Motor neuron (in vitro differentiated cells): Measurements from ENCODE around the gene ANXA2R. TPM values are rescaled to one million over a fixed set of nuclear protein-coding genes. Genes with fewer than 3 reads are reported as not detected.
"Not testable (repeated sequence)": the region's sequence is repeated elsewhere in the genome, so short reads cannot be mapped to it uniquely, and the experiment has no call there.

Experiments
- ATAC-seq, 8 experiments: fragments of 200-7000 bp; cut with Tn5 transposase; replicated peaks in 6 of 8; 2 replicates each; pipeline ENCODE4 v1.8.0; 2021; ENCODE audit warnings: mild to moderate bottlenecking in 8 of 8, moderate library complexity in 8 of 8
- H3K27ac ChIP-seq, 2 donors: fragments of 250-450 bp; sonication (Bioruptor Pico); 2 replicates each; pipeline ENCODE4 v1.9.0; 2021; ENCODE audit warnings: antibody characterized with exemption in 2 of 2, mild to moderate bottlenecking in 2 of 2, moderate library complexity in 1 of 2
- H3K4me1 ChIP-seq, 2 donors: fragments of 250-450 bp; sonication (Bioruptor Pico); replicated peaks in 1 of 2; 2 replicates each; pipeline ENCODE4 v1.6.1; 2021; ENCODE audit warnings: antibody characterized with exemption in 2 of 2, mild to moderate bottlenecking in 2 of 2, moderate library complexity in 1 of 2
- H3K4me3 ChIP-seq, 5 donors: fragments of 250-450 bp; sonication (Bioruptor Pico); 2 replicates each; pipeline ENCODE4 v1.9.0; 2021; ENCODE audit warnings: antibody characterized with exemption in 5 of 5, mild to moderate bottlenecking in 5 of 5, moderate library complexity in 4 of 5
- WGBS, 10 experiments: fragments of 450-650 bp; shearing (Covaris generic); methylation state at CpG; one replicate each; pipeline ENCODE4 v1.0.0; 2022; 5-methylcytosine and 5-hydroxymethylcytosine counted together
- in situ Hi-C, 9 experiments: fragments of 400-800 bp; cut with MboI; loops; one replicate each; pipeline ENCODE4 v1.15.0; 2021; ENCODE audit warnings: low sequenced_read_pairs in 9 of 9, low pct_unique_long_range_greater_than_20kb in 2 of 9; ENCODE audit not compliant: unreplicated experiment in 9 of 9
- total RNA-seq, 8 experiments: library from RNA; unstranded; fragments of 300-600 nt; gene quantifications; 2 replicates each; pipeline versions ENCODE4 v1.2.3 to v1.2.4, GENCODE V29; 2022

Gene ANXA2R, protein sequence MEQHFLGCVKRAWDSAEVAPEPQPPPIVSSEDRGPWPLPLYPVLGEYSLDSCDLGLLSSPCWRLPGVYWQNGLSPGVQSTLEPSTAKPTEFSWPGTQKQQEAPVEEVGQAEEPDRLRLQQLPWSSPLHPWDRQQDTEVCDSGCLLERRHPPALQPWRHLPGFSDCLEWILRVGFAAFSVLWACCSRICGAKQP
- total RNA-seq, result 1 to 10 TPM in 4 of 8 experiments, under 1 TPM in 4; 0.11 to 5.4 (median 1.1) TPM

DNA sequence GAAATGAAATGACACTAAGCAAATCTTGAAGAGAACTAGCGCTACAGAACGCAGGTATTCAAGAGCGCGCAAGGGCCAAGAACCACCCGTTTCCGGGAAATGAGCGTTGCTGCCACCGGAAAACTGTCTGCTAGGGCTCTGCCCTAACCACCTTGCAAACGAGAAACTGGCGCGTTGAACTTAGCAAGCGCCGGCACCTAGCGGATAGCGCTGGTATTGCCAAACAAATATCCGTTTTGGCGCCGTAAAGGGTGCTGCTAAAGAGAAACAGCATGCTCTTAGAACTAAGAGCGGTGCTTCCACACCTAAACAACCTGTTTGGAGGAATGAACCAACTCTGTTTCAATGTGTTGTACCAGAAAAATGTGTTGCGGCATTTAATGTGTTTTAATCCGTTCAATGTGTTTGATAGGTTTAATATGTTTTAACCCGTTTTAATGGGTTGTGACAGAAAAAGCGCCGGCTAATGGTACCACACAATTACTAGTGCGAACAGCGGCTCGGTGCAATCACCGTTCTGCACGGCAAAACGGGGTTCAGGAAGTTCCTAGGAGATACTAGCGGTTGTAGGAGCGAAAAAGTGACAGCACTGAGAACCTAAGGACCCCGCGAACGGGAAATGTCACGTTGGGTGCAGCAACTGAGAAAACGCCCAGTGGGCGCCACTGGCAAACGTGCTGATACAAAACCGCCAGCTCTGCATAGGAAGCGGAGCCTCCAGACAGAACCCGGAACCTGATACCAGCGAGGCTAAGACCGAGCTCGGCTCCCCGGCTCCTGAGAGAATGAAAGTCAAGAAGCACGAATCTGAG is at the start of gene ANXA2R:
ANXA2R (minus strand) TSS at position 33 of the 812 bp plus-strand sequence. CDS start 273 bp downstream, outside the sequence.
- 0 to 15% (median 2%) methylated on average over 5 to 43 of the region's 47 CpGs for WGBS, 10 experiments
- in situ Hi-C loops, result loop anchor here in 1 of 9 experiments (25.0 kb wide), 1 partner anchor 128 kb away; no protein-coding TSS in a partner anchor
- Histone ChIP-seq H3K4me3 (peak within 1 kb of the TSS in 3 of 5 donors; percentile 5 to 50 (median 35)), H3K27ac (no peak within 1 kb of the TSS), H3K4me1 (peaks cover 0 to 3% of the 10 kb centered on the region in 2 donors)
- ATAC-seq, result peak; percentile 39 to 67 (median 56)

DNA sequence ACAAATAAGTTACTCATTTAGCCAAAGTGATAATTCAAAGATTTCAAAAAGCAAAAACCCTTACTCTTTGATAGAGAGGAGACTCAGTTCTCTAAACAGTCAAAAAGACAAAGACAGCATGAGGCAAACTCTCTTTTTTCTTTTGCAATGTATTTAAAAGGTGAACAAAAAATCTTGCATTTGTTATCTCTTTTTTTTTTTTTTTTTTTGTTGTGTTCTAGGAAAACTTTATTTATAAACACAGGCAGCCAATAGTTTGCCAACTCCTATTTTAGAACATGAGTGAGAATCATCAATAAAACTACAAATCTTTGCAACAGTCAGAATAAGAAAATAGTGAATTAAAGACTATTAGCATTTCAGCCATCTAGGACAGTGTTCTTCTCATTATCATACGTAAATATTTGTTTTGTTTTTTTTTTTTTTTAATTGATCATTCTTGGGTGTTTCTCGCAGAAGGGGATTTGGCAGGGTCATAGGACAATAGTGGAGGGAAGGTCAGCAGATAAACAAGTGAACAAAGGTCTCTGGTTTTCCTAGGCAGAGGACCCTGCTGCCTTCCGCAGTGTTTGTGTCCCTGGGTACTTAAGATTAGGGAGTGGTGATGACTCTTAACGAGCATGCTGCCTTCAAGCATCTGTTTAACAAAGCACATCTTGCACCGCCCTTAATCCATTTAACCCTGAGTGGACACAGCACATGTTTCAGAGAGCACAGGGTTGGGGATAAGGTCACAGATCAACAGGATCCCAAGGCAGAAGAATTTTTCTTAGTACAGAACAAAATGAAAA is 46.2 kb upstream of the ANXA2R start:
- 50 to 100% (median 68%) methylated on average over 1 of the region's 5 CpGs; no CpG with 5 or more reads in 6 of the 10 experiments for WGBS, 10 experiments
- H3K4me1 ChIP-seq, in situ Hi-C loops, H3K27ac ChIP-seq, H3K4me3 ChIP-seq: not testable (repeated sequence)
- ATAC-seq, result peak in 3 of 8 experiments; percentile 42 to 69 (median 68)

DNA sequence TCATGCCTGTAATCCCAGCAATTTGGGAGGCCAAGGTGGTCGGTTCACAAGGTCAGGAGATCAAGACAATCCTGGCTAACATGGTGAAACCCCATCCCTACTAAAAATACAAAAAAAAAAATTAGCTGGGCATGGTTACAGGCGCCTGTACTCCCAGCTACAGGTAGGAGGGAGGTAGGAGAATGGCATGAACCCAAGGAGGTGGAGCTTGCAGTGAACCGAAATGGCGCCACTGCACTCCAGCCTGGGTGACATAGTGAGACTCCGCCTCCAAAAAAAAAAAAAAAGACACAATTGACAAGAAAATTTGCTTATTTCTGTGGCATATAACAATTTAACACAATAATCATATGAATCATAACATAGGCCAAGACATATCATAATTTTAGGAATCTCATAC is 45.3 kb upstream of the ANXA2R start:
- no peak overlapping the region for H3K4me3 ChIP-seq

DNA sequence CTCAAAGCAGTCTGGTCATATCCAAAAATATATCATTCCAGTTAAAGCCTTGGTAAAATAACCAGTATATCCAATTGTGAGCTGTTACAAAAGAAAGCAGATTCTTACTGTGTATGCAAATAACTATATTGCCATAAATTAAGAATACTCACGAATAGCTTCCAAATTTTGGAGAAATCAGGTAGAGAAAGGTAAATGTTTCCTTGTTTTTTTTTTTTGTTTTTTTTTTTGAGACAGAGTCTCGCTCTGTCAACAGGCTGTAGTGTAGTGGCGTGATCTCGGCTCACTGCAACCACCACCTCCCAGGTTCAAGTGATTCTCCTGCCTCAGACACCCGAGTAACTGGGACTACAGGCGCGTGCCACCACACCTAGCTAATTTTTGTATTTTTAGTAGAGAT is 44.3 kb upstream of the ANXA2R start:
- in situ Hi-C loops, H3K4me1 ChIP-seq, H3K4me3 ChIP-seq, H3K27ac ChIP-seq, ATAC-seq: not testable (repeated sequence)
- WGBS, 10 experiments, result 67 to 100% (median 93%) methylated on average over 1 to 7 of the region's 7 CpGs; no CpG with 5 or more reads in 2 of the 10 experiments

More for the DNA sequence above, 45.3 kb upstream of the ANXA2R start:
- 82 to 100% (median 95%) methylated on average over 1 to 5 of the region's 5 CpGs for WGBS, 10 experiments
- Histone ChIP-seq H3K27ac (no peak overlapping the region), H3K4me1 (no peaks in the 10 kb centered on the region)
- in situ Hi-C loops, result no loop called here
- no peak for ATAC-seq

DNA sequence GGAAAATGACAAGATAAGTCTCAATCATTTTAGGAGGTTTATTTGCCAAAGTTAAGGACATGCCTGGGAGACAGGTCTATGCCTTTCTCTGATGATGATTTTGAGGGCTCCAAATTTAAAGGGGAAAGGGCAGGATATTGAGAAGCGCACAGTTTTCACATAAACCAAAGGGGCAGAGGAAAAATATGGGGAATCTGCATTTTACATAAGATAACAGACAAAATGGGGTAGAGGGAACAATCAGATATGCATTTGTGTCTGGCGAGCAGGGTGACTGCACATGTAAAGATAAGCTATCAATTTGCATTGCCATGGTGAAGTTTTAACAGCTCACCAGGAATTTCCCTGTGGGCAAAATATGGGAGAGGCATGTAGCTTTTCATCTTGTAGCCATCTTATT is 41.2 kb upstream of the ANXA2R start:
- 0 to 100% (median 80%) methylated on average over 1 to 2 of the region's 2 CpGs; no CpG with 5 or more reads in 1 of the 10 experiments for WGBS, 10 experiments
- H3K4me1 ChIP-seq, H3K4me3 ChIP-seq, H3K27ac ChIP-seq, in situ Hi-C loops: not testable (repeated sequence)
- ATAC-seq, result peak in 1 of 8 experiments; percentile 51

DNA sequence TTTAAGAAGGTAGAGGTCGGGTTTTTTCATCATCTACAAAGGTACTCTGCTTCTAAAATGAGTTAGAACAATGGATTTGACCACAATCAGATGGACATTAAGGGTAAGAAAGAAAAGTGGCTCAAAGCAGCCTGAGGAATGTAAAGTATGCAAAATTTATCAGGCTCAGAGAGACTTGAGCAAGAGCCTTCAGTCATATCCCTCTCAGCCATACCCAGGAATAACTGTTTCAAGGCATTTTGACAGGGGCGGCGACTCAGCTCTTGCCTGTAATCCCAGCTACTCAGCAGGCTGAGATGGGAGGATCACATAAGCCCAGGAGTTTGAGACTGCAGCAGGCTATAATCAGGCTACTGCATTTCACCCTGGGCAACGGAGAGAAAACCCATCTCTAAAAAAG is 38.8 kb upstream of the ANXA2R start:
- ATAC-seq, result peak in 3 of 8 experiments; percentile 63 to 92 (median 83)
- H3K4me1 ChIP-seq, result no peaks in the 10 kb centered on the region
- 64 to 100% (median 89%) methylated on average over 1 to 4 of the region's 4 CpGs; no CpG with 5 or more reads in 2 of the 10 experiments for WGBS, 10 experiments
- H3K27ac ChIP-seq, result no peak overlapping the region
- no peak overlapping the region for H3K4me3 ChIP-seq
- in situ Hi-C loops, result no loop called here

DNA sequence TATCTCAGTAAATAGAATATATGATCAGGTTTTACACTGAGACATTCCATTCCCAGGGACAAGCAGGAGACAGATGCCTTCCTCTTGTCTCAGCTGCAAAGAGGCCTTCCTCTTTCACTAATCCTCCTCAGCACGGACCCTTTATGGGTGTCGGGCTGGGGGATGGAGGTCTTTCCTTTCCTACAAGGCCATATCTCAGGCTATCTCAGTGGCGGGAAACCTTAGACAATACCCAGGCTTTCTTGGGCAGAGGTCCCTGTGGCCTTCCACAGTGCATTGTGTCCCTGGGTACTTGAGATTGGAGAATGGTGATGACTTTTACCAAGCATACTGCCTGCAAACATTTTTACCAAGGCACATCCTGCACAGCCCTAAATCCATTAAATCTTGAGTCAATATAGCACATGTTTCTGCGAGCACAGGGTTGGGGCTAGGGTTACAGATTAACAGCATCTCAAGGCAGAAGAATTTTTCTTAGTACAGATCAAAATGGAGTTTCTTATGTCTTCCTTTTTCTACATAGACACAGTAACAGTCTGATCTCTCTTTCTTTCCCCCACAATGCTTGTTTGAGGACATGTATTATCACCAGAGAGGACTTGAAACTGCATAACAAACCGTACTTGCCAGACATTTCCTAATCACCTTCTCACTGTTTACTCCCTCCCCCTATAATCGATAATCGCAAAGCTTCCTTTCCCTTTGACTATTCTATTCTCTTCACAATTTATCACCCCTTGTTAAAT is 37.5 kb upstream of the ANXA2R start:
- H3K27ac ChIP-seq, in situ Hi-C loops, H3K4me1 ChIP-seq, H3K4me3 ChIP-seq, ATAC-seq: not testable (repeated sequence)
- WGBS, 10 experiments, result 70 to 100% (median 83%) methylated on average over 1 to 4 of the region's 7 CpGs; no CpG with 5 or more reads in 1 of the 10 experiments

DNA sequence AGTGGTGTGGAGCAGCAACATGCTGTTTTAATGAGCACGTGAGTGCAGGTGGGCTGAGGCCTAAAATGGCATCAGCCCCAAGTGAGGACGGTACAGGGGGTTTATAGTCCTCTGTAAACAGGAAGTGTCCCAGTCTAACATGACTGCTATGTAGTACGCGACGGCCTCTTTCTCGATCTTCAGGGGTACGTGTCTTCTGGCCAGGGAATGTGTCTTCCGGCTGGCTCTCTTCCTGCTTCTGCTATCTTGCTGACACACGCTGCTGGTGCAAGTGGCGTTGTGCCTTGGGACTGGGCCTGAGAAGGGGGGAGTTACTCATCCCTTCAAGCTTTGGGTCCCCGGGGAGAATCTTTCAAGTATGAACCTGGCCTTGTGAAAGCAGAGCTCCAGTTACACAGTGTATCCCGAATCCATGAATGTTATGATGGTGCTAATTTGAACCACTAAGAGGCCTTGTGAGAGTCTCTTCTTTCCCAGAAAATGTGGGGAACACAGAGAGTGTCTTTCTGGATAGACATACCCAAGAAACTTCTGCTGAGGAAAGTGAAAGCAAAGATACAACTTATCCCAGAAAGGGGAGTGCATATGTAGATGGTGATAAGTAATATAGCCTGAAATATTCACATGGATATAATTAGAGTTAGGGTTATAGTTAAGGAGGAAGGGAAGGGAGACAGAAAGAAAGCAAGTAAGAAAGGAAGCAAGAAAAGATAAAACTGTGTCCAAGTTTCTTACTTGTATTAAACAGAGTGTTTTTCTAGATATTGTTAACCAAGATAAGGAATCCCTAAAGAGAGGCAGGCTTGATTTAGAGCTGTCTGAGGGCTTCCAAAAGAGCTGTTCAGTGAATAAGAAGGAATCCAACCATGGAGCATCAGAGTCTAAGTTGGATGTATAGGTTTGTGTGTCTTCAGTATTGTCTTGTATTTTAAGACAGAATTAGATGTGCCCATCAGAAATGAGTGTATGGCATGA is 35.5 kb upstream of the ANXA2R start:
- Histone ChIP-seq H3K27ac (no peak overlapping the region), H3K4me1 (no peaks in the 10 kb centered on the region), H3K4me3 (no peak overlapping the region)
- WGBS, 10 experiments, result 60 to 100% (median 94%) methylated on average over 1 to 10 of the region's 12 CpGs; no CpG with 5 or more reads in 2 of the 10 experiments
- peak in 3 of 8 experiments; percentile 60 to 80 (median 72) for ATAC-seq
- in situ Hi-C loops, result no loop called here

DNA sequence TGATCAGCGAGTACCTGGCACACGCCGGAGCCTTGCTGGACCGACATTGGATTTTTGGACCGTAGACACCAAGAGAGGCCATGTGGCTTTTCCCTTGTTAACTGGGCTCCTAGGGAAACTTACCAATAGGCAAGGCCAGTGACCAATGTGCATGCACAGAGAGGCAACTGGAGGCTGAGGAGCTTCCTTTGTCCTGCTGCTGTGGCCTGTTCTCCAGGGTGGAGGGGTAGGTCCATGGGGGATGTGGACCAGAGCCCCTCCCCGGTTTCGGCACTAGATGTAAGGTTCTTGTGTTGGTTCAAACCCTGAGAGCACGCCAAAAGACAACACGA is 34.8 kb upstream of the ANXA2R start:
- ATAC-seq, result no peak
- H3K4me1 ChIP-seq, result peaks cover 0 to 4% of the 10 kb centered on the region in 2 donors
- no peak overlapping the region for H3K4me3 ChIP-seq
- in situ Hi-C loops, result loop anchor here in 1 of 9 experiments (25.0 kb wide), 1 partner anchor 87 kb away; no protein-coding TSS in a partner anchor
- H3K27ac ChIP-seq, result no peak overlapping the region
- WGBS, 10 experiments, result 80 to 100% (median 100%) methylated on average over 1 to 5 of the region's 9 CpGs; no CpG with 5 or more reads in 4 of the 10 experiments

DNA sequence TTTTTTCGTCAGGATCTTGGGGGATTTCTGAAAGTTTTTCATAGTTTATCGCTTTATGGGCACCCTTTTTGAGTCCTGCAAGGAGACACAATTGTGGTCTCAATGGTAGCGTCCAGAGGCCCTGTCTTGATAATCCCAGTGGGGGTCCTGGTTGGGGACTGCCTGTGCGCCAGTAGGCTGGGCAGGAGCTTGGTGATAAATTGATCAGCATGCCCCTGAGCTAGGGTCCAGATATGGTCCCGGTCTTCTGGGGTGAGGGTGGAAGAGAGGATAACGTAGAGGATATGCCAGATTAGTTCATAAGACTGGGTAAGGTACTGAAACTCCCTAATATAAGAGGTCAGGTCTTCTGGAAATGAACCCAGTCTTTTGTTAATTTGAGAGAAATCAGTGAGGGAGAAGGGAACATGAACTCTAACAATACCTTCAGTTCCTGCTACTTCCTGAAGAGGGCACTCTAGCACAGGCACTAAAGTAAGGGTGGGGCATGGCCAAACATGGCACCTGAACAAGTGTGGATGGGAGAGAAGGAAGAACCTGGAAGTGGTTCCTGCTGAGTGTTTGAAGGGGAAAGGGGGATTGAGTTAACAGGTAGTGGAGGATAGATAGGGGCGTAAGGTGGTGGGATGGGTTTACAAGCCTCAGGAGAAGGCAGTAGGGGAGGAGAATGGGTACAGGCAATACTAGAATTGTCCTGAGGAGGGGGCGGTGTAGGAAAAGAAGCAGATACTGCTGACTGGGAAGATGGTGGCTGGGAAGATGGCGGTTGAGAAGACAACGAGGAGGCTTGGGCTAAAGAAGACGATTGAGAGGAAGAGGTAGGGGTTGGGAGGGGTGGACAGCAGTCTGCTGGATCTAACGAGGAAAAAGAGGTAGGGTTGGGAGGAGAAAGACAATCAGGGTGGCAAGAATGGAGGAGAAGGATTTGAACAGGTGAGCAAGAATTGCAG is 33.8 kb upstream of the ANXA2R start:
- peak in 1 of 8 experiments; percentile 8 for ATAC-seq
- Histone ChIP-seq H3K4me1 (peaks cover 5 to 11% of the 10 kb centered on the region in 2 donors), H3K27ac (no peak overlapping the region), H3K4me3 (no peak overlapping the region)
- in situ Hi-C loops, result loop anchor here in 1 of 9 experiments (25.0 kb wide), 1 partner anchor 88 kb away; no protein-coding TSS in a partner anchor
- 75 to 100% (median 92%) methylated on average over 1 to 11 of the region's 12 CpGs for WGBS, 10 experiments
